Pancreas (tissue), 10 donors: ENCODE measurements around the gene DENND1A. TPM values are rescaled to one million over a fixed set of nuclear protein-coding genes. Genes with fewer than 3 reads are reported as not detected.
A peak's percentile ranks its signal among the peaks of the same experiment; 100 is the strongest.

Source experiments
- ATAC-seq, 4 donors: fragments of 200-7000 bp; cut with Tn5 transposase; one replicate each; pipeline versions ENCODE4 v1.8.0 to v1.9.1; 2020; ENCODE audit warnings: mild to moderate bottlenecking in 4 of 4, moderate library complexity in 4 of 4
- DNase-seq, 6 donors: peaks; one replicate each; pipeline ENCODE4 v3.0.0-alpha.2; 2020
- FAIRE-seq: peaks from 2 replicates; lab custom pipeline; 2012; peaks lifted over from hg19 to GRCh38; lab: Jason Lieb, UNC
- H3K27ac ChIP-seq, 4 donors: fragments of 200-600 bp; sonication (generic); 1 replicate in 3 of 4; 2 replicates in 1 of 4; pipeline versions ENCODE4 v1.5.0 to v1.8.0; 2020
- H3K27me3 ChIP-seq, 4 donors: fragments of 200-600 bp; one replicate each; pipeline ENCODE4 v1.8.0; 2021
- H3K36me3 ChIP-seq, 3 donors: fragments of 200-600 bp; sonication (generic) in 1 of 3; one replicate each; pipeline versions ENCODE4 v1.5.0 to v1.8.0; 2020 to 2021
- H3K4me1 ChIP-seq, 3 donors: fragments of 200-600 bp; one replicate each; pipeline ENCODE4 v1.8.0; 2021
- H3K4me3 ChIP-seq, 4 donors: fragments of 200-600 bp; sonication (generic) in 2 of 4; one replicate each; pipeline versions ENCODE4 v1.5.0 to v1.8.0; 2020 to 2021
- H3K9me3 ChIP-seq, 4 donors: fragments of 200-600 bp; one replicate each; pipeline ENCODE4 v1.8.0; 2021
- WGBS, 2 donors: extraction: QIAGEN DNeasy Blood & Tissue Kit; methylation state at CpG; one replicate each; pipeline ENCODE4 v1.1.7; 2013; 5-methylcytosine and 5-hydroxymethylcytosine counted together
- intact Hi-C, 3 donors: fragments of 100-400 bp; cut with DNase I; formaldehyde crosslinking; loops; one replicate each; pipeline versions ENCODE4 v1.11.1 to v1.14.2; 2022
- polyA plus RNA-seq, 2 donors: library from polyadenylated mRNA; stranded (reverse); fragments of 200-250 nt; gene quantifications; one replicate each; pipeline ENCODE4 v1.2.3, GENCODE V29; 2013
- total RNA-seq, 6 donors: library from RNA; stranded (reverse); fragmentation: NEBNext Ultra II Directional in 4 of 6; extraction: Animal tissue kit (Norgen Biotek cat#: 25700) in 4 of 6; gene quantifications; one replicate each; pipeline versions ENCODE4 v1.2.1 to v1.2.4, GENCODE V29; 2021 to 2023
- TF ChIP-seq, protein P1 (sequence below), 4 donors: fragments of 200-600 bp; sonication (generic) in 3 of 4; IDR thresholded peaks; one replicate each; pipeline versions ENCODE4 v1.5.0 to v1.8.0; 2021; ENCODE audit warnings: antibody characterized with exemption in 4 of 4
- donor health status: healthy with polysubstance abuse.
- donor health status: DM: no; HTN: no; CAD: no; lungs with moderate emphysema.
- donor health status: DM: no; HTN: no; CAD: no.
- donor health status: control.
- donor health status: control.
- donor health status: Bipolar disorder and iron deficiency.
- donor health status: DM: yes; HTN: yes; CAD: no.
- donor health status: DM: no; HTN: no; CAD: no.
- donor health status: DM: no; HTN: no; CAD: no.
- donor health status: DM: yes; HTN: yes; CAD: no.

The DENND1A gene
- total and polyA plus RNA-seq, 8 donors, result 4.5 to 8.3 (median 5.6) TPM

DNA sequence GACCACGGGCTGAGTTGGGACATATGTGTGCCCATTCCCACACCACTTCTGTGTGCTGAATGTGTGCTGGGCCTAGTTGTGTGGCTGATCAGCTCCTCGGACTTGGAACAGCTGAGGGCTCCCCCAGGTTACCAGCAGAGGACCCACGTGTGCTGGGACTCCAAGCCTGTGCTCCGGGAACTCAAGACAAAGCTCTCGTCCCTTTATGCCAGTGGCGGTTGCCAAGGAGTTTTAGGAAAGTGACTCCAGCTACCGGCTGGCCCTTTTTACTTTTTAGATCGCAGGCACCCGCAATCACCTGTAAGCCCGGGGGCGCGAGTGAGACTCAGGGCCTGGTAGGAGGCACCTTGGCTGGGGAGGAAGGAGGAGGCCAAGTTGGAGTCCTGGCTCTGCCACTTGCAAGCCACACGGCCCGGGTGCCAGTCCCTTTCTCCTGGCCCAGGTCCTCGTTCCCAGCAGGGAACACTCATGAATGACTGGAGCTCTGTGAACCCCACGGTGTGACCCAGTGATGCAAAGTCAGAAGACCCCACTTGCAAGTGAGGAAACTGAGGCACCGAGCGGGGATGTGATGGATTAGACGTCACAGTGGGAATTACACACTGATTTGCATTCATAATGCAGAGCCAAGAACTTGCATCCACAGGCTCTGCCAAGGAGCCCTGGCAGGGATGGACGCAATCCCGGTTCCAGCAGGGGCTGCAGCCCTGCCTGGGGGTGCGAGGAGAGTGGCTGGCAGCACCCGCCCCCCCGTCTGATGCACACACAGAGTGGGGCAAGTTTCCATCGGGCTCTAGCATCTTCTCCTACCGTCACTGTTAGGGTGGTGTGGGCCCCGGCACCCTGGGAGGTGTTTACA lies 547.0 kb downstream of the DENND1A start:
- no peak overlapping the region for H3K4me3 ChIP-seq
- intact Hi-C loops, result no loop called here
- H3K9me3 ChIP-seq, result no peaks in the 10 kb centered on the region
- FAIRE-seq, result no peak
- H3K27ac ChIP-seq, result no peak overlapping the region
- H3K36me3 ChIP-seq, result no peaks in the 10 kb centered on the region
- H3K4me1 ChIP-seq, result no peaks in the 10 kb centered on the region
- H3K27me3 ChIP-seq, result no peaks in the 10 kb centered on the region
- ATAC-seq, result no peak
- DNase-seq, result peak in 1 of 6 donors; percentile 45
- TF ChIP-seq, protein P1, sequence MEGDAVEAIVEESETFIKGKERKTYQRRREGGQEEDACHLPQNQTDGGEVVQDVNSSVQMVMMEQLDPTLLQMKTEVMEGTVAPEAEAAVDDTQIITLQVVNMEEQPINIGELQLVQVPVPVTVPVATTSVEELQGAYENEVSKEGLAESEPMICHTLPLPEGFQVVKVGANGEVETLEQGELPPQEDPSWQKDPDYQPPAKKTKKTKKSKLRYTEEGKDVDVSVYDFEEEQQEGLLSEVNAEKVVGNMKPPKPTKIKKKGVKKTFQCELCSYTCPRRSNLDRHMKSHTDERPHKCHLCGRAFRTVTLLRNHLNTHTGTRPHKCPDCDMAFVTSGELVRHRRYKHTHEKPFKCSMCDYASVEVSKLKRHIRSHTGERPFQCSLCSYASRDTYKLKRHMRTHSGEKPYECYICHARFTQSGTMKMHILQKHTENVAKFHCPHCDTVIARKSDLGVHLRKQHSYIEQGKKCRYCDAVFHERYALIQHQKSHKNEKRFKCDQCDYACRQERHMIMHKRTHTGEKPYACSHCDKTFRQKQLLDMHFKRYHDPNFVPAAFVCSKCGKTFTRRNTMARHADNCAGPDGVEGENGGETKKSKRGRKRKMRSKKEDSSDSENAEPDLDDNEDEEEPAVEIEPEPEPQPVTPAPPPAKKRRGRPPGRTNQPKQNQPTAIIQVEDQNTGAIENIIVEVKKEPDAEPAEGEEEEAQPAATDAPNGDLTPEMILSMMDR (IDR thresholded peaks at IDR 0.05), result no peak
- 92 to 95% methylated on average over 27 of the region's 27 CpGs for WGBS, 2 donors

DNA sequence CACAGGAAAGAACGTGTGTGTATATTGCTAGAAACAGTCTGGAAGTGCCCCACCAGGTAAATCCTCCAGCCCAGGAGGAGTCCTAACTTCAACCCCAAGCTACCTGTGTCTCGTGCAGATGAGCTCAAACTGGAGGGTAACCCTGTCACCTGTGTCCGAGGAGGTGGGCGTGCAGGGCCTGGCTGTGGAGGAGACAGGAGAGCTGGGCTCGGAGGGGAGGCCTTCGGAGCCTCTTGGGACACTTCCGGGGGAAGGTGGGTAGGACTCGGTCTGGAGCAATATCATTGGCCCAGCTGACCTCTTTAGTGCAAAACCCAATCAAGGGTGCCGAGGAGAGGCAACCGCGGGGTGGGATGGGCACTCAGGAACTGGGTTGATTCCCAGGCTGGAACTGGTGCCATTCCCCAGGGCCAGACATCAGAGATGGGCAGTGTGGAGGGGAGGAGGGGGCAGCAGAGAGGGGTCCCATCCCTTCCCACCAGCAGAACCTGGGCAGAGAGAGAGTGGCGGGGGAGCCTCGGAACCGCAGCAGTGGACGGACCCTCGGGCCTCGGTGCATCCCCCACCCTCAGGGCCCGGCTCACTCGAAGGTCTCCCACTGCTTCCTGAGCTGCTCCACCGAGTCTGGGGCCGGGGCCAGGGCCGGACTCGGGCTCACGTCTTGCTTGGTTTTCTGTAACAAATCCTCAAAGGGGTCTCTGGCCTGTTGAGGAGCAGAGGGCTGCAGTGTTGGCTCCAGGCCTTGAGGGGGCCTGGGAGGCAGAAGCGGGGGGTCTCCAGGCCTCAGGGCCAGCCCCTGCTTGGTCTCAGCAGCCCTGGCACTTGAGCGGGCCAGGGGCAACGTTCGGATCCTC lies 548.8 kb downstream of the DENND1A start:
- no peaks in the 10 kb centered on the region for H3K4me1 ChIP-seq
- no peaks in the 10 kb centered on the region for H3K9me3 ChIP-seq
- intact Hi-C loops, result no loop called here
- DNase-seq, result no peak
- H3K27me3 ChIP-seq, result no peaks in the 10 kb centered on the region
- WGBS, 2 donors, result 88 to 89% methylated on average over 27 to 28 of the region's 28 CpGs
- no peak overlapping the region for H3K4me3 ChIP-seq
- TF ChIP-seq, protein P1 (IDR thresholded peaks at IDR 0.05), result no peak
- no peaks in the 10 kb centered on the region for H3K36me3 ChIP-seq
- no peak overlapping the region for H3K27ac ChIP-seq
- no peak for FAIRE-seq
- no peak for ATAC-seq

DNA sequence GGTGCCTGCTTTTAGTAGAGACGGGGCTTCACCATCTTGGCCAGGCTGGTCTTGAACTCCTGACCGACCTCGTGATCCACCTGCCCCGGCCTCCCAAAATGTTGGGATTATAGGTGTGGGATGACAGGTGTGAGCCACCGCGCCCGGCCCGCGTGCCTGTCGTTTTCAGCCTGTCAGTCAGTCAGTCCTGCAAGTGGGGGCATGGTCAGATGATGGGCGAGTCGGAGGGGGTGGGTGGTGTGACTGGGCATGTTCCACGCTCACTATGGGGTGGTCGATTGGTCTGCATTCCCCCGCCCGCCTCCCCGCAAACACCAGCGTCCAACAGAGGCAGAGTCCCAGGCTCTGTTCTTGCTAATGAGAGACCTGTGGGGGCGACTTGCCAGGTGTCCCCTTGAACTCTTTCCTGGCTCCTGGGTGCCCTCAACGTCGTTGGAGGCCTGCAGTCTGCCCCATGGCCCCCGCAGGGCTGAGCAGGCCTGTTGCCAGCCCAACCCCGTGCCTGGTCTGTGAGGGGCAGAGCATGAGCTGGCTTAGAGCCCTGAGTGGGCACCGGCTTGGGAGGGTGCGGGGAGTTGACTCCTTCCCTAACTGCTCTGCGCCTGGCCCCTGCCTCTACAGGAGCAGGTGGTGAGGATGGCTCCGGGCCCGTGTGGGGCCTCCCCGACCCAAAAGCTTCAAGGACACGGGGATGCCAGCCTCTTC lies 550.8 kb downstream of the DENND1A start:
- 80 to 83% methylated on average over 30 of the region's 30 CpGs for WGBS, 2 donors
- ATAC-seq, result no peak
- intact Hi-C loops, result no loop called here

DNA sequence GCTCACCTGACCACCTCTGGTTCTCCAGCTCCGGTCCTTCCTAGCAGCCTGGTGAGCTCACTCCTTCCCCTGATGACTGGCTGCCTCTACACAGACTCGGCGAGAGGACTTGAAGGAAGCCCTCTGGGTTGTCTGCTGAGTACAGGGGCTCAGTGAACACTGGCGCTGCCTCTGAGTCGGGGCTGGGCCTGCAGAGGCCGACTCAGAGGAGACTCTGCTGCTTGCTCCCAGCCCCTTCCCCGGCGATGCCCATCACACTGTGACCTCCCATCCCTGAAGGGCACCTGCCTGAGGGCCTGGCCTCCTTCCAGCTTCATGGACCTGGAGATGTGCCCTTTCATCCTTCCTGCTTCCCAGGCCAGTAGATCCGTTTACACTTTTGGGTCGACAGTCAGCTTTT lies 551.9 kb downstream of the DENND1A start:
- DNase-seq, result peak in 1 of 6 donors; percentile 39
- no peak for FAIRE-seq
- intact Hi-C loops, result no loop called here
- 57 to 59% methylated on average over 10 of the region's 10 CpGs for WGBS, 2 donors
- Histone ChIP-seq H3K36me3 (no peaks in the 10 kb centered on the region), H3K27ac (no peak overlapping the region), H3K27me3 (peaks cover 0 to 13% (median 0%) of the 10 kb centered on the region in 4 donors), H3K4me1 (peaks cover 0 to 6% (median 0%) of the 10 kb centered on the region in 3 donors), H3K9me3 (no peaks in the 10 kb centered on the region), H3K4me3 (no peak overlapping the region)
- no peak for ATAC-seq
- TF ChIP-seq, protein P1 (IDR thresholded peaks at IDR 0.05), result no peak

More for the DNA sequence above, 550.8 kb downstream of the DENND1A start:
- Histone ChIP-seq H3K27me3 (peaks cover 0 to 9% (median 0%) of the 10 kb centered on the region in 4 donors), H3K36me3 (no peaks in the 10 kb centered on the region), H3K4me1 (peaks cover 0 to 6% (median 0%) of the 10 kb centered on the region in 3 donors), H3K27ac (no peak overlapping the region), H3K4me3 (no peak overlapping the region), H3K9me3 (no peaks in the 10 kb centered on the region)
- DNase-seq, result no peak
- FAIRE-seq, result no peak
- TF ChIP-seq, protein P1 (IDR thresholded peaks at IDR 0.05), result no peak
